Body of pancreas (tissue), 4 donors: ENCODE measurements around the gene CASP6.

Source experiments
- CTCF ChIP-seq, 7 experiments: fragments of 450-650 bp in 4 of 7; fragments of 200-600 bp in 3 of 7; sonication (generic) in 3 of 7; IDR thresholded peaks; one replicate each; pipeline ENCODE4 v1.5.1; 2016 to 2019; ENCODE audit warnings: antibody characterized with exemption in 7 of 7
- POLR2A ChIP-seq, 3 donors: fragments of 450-650 bp; IDR thresholded peaks; one replicate each; pipeline ENCODE4 v1.6.1; 2016; ENCODE audit warnings: antibody characterized with exemption in 3 of 3, mild to moderate bottlenecking in 2 of 3

- TF ChIP-seq CTCF (IDR thresholded peaks at IDR 0.05) (no peak), POLR2A (IDR thresholded peaks at IDR 0.05) (no peak)
Measured at GRCh38 chr4:109745830-109746229, 42.6 kb upstream of the CASP6 start.
